Kidney (tissue), 14 donors: ENCODE data around the gene ASCC3. TPM values are rescaled to one million over a fixed set of nuclear protein-coding genes. Genes with fewer than 3 reads are reported as not detected.

Experiments used
- DNase-seq, 5 donors: peaks; one replicate each; pipeline ENCODE4 v3.0.0-alpha.2; 2013 to 2020
- FAIRE-seq: peaks from 2 replicates; lab custom pipeline; 2012; peaks lifted over from hg19 to GRCh38; lab: Jason Lieb, UNC
- H3K27ac ChIP-seq, 2 donors: one replicate each; pipeline ENCODE4 v1.7.0; 2013; ENCODE audit warnings: low read depth in 2 of 2, low read length in 2 of 2, inconsistent platforms in 1 of 2
- H3K27me3 ChIP-seq: one replicate; pipeline ENCODE4 v1.7.1; 2013; ENCODE audit warnings: low read length, inconsistent platforms; ENCODE audit not compliant: control insufficient read depth, insufficient read depth
- H3K36me3 ChIP-seq, 3 donors: one replicate each; pipeline versions ENCODE4 v1.7.0 to v1.7.1; 2013; ENCODE audit warnings: low read length in 3 of 3, control low read depth in 1 of 3, inconsistent platforms in 1 of 3; ENCODE audit not compliant: insufficient read depth in 3 of 3, control insufficient read depth in 2 of 3
- H3K4me1 ChIP-seq, 3 donors: one replicate each; pipeline versions ENCODE4 v1.7.0 to v1.7.1; 2013; ENCODE audit warnings: low read length in 3 of 3, inconsistent platforms in 1 of 3, low read depth in 1 of 3; ENCODE audit not compliant: control insufficient read depth in 2 of 3, insufficient read depth in 2 of 3
- H3K4me3 ChIP-seq, 3 donors: one replicate each; pipeline versions ENCODE4 v1.7.0 to v1.8.1; 2013; ENCODE audit warnings: low read length in 3 of 3, control low read depth in 1 of 3, inconsistent platforms in 1 of 3
- H3K9ac ChIP-seq, 3 donors: one replicate each; pipeline versions ENCODE4 v1.7.0 to v1.7.1; 2013; ENCODE audit warnings: low read length in 3 of 3, control low read depth in 1 of 3, inconsistent platforms in 1 of 3
- H3K9me3 ChIP-seq, 3 donors: one replicate each; pipeline versions ENCODE4 v1.7.0 to v1.7.1; 2013; ENCODE audit warnings: low read length in 3 of 3, control low read depth in 1 of 3, inconsistent platforms in 1 of 3; ENCODE audit not compliant: control insufficient read depth in 2 of 3, insufficient read depth in 1 of 3
- intact Hi-C: fragments of 100-400 bp; cut with DNase I; formaldehyde crosslinking; loops from one replicate; pipeline ENCODE4 v1.11.1; 2022
- polyA plus RNA-seq: library from polyadenylated mRNA; stranded (reverse); fragments of 350-450 nt; fragmentation: Illumina TruSeq; extraction: RNeasy Lipid Tissue Mini Kit (QIAGEN cat#74804); gene quantifications from one replicate; pipeline ENCODE4 v1.2.3, GENCODE V29; 2014; ENCODE audit warnings: low read depth, low replicate concordance; ENCODE audit not compliant: insufficient read depth
- total RNA-seq: library from RNA; stranded (reverse); fragmentation: NEBNext Ultra II Directional; extraction: Animal tissue kit (Norgen Biotek cat#: 25700); gene quantifications from one replicate; pipeline ENCODE4 v1.2.1, GENCODE V29; 2021
- TF ChIP-seq, protein P1 (sequence below): IDR thresholded peaks from 3 replicates; pipeline ENCODE4 v1.5.1; 2012; ENCODE audit warnings: mild to moderate bottlenecking, moderate library complexity, borderline replicate concordance; ENCODE audit not compliant: insufficient read depth; ENCODE audit errors: extremely low read depth
- donor health status: control.
- donor health status: control.
- donor health status: control.
- donor health status: control.
- donor health status: control.
- donor health status: DM: yes; HTN: yes; CAD: no.
- donor health status: Normal renal cell carcinoma (clear cell type).

ASCC3 gene
- total and polyA plus RNA-seq, 2 donors from 2014 or later: 7.7 to 31.7 TPM

- intact Hi-C loops: no loop called here
- Histone ChIP-seq H3K27ac (no peak overlapping the region), H3K4me1 (no peaks in the 10 kb centered on the region), H3K4me3 (no peak overlapping the region), H3K9me3 (no peaks in the 10 kb centered on the region), H3K9ac (no peak overlapping the region), H3K36me3 (no peaks in the 10 kb centered on the region), H3K27me3 (no peaks in the 10 kb centered on the region)
- TF ChIP-seq, protein P1, sequence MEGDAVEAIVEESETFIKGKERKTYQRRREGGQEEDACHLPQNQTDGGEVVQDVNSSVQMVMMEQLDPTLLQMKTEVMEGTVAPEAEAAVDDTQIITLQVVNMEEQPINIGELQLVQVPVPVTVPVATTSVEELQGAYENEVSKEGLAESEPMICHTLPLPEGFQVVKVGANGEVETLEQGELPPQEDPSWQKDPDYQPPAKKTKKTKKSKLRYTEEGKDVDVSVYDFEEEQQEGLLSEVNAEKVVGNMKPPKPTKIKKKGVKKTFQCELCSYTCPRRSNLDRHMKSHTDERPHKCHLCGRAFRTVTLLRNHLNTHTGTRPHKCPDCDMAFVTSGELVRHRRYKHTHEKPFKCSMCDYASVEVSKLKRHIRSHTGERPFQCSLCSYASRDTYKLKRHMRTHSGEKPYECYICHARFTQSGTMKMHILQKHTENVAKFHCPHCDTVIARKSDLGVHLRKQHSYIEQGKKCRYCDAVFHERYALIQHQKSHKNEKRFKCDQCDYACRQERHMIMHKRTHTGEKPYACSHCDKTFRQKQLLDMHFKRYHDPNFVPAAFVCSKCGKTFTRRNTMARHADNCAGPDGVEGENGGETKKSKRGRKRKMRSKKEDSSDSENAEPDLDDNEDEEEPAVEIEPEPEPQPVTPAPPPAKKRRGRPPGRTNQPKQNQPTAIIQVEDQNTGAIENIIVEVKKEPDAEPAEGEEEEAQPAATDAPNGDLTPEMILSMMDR: no peak
- FAIRE-seq (no peak), DNase-seq (no peak)
Measured at GRCh38 chr6:100691972-100692371, 189.2 kb downstream of the ASCC3 start.

DNA sequence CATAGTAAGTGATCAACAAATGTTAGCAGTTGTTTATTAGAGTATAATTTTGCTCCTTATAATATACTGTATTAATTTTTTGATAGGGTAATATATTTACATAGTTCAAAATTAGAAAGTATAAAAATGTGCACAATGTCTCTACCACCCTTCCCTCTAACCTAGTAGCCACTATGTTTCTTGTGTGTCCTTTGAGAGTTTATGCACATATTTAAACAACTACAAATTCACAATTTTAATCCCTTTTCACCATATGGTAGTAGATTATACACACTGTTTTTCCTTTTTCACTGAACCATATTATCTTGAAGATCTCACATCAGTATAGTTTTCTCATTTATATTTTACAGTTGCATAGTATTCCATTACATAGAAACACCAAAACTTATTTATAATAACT is 194.9 kb downstream of the ASCC3 start:
- intact Hi-C loops: no loop called here
- Histone ChIP-seq H3K36me3 (no peaks in the 10 kb centered on the region), H3K9me3 (no peaks in the 10 kb centered on the region), H3K4me1 (no peaks in the 10 kb centered on the region), H3K27ac (no peak overlapping the region), H3K4me3 (no peak overlapping the region), H3K27me3 (no peaks in the 10 kb centered on the region), H3K9ac (no peak overlapping the region)
- FAIRE-seq: no peak
- no peak for DNase-seq
- TF ChIP-seq, protein P1: no peak

- H3K27ac ChIP-seq: no peak overlapping the region
- no peaks in the 10 kb centered on the region for H3K27me3 ChIP-seq
- no peaks in the 10 kb centered on the region for H3K9me3 ChIP-seq
- H3K36me3 ChIP-seq: no peaks in the 10 kb centered on the region
- H3K4me1 ChIP-seq: no peaks in the 10 kb centered on the region
- TF ChIP-seq, protein P1: no peak
- H3K9ac ChIP-seq: no peak overlapping the region
- DNase-seq: no peak
- H3K4me3 ChIP-seq: no peak overlapping the region
- FAIRE-seq: no peak
- intact Hi-C loops: no loop called here
Measured at GRCh38 chr6:100685747-100686146, 195.4 kb downstream of the ASCC3 start.

GRCh38 chr6:100680163-100680562 is 201.0 kb downstream of the ASCC3 start:
- Histone ChIP-seq H3K9ac (no peak overlapping the region), H3K36me3 (no peaks in the 10 kb centered on the region), H3K27me3 (no peaks in the 10 kb centered on the region), H3K9me3 (no peaks in the 10 kb centered on the region), H3K4me3 (no peak overlapping the region), H3K4me1 (no peaks in the 10 kb centered on the region), H3K27ac (no peak overlapping the region)
- DNase-seq (no peak), FAIRE-seq (no peak)
- TF ChIP-seq, protein P1: no peak
- intact Hi-C loops: no loop called here
